Measurements from ENCODE around the gene MBP. TPM values are rescaled to one million over a fixed set of nuclear protein-coding genes. Genes with fewer than 3 reads are reported as not detected.

MBP gene
- total RNA-seq, 2 donors from 2014 or later, result 15.4 to 15.8 TPM

DNA sequence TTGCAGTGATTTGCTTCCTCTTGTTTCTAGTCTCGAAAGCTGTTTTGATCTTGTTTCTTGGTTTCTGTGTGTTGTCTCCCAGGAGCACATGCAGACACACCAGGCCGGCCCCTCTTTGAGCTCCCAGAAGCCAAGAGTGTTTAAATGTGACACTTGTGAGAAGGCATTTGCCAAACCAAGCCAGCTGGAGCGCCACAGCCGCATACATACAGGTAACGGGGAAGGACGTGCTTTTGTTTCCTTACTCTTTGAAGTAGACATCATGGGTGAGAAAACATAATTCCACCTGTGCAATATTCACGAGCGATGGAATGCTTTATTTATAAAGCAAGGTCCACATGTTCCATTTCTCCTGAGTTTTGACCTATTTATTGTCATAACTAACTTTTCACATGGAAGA, 173.0 kb downstream of the MBP start:
- TF ChIP-seq, protein P1, sequence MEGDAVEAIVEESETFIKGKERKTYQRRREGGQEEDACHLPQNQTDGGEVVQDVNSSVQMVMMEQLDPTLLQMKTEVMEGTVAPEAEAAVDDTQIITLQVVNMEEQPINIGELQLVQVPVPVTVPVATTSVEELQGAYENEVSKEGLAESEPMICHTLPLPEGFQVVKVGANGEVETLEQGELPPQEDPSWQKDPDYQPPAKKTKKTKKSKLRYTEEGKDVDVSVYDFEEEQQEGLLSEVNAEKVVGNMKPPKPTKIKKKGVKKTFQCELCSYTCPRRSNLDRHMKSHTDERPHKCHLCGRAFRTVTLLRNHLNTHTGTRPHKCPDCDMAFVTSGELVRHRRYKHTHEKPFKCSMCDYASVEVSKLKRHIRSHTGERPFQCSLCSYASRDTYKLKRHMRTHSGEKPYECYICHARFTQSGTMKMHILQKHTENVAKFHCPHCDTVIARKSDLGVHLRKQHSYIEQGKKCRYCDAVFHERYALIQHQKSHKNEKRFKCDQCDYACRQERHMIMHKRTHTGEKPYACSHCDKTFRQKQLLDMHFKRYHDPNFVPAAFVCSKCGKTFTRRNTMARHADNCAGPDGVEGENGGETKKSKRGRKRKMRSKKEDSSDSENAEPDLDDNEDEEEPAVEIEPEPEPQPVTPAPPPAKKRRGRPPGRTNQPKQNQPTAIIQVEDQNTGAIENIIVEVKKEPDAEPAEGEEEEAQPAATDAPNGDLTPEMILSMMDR (IDR thresholded peaks at IDR 0.05), result no peak
- no peaks in the 10 kb centered on the region for H3K9me3 ChIP-seq
- no peak for DNase-seq (ENCODE audit: low spot score)
- H3K4me1 ChIP-seq, result no peaks in the 10 kb centered on the region
- no peaks in the 10 kb centered on the region for H3K27me3 ChIP-seq
- H3K27ac ChIP-seq, result no peak overlapping the region
- peaks cover 21% of the 10 kb centered on the region for H3K36me3 ChIP-seq
- no peak overlapping the region for H3K4me3 ChIP-seq

DNA sequence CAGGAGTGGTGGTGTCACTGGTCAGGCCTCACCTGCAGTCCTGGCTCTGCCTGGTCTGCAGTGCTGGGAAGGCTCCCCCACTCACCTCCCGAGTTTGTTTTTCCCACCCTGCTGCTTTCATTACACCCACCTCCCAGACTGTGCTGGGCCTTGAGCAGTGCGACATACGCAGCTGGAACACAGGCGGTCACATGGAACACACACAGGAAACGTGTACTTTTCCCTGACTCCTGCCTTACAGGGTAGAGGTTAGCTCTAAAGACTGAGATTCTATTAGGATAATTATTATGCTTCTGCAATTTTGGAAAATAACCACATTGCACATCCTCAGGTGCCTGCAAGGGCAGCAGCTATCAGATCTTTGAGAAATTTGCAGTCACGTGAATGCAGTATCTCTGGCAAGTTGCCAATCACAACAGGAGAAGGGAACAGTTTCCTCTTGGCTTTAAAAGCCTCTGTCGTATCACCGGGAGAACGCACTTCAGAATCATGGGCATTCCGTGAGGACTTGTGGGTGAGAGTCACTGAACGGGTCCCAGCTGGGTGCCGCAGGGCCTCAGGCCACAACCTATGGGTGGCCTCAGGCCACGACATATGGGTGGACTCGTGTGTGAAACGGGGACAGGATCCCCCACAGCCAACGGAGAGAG, 173.8 kb downstream of the MBP start:
- H3K9me3 ChIP-seq, result no peaks in the 10 kb centered on the region
- H3K4me3 ChIP-seq, result no peak overlapping the region
- H3K27me3 ChIP-seq, result no peaks in the 10 kb centered on the region
- peaks cover 0 to 3% of the 10 kb centered on the region in 2 donors for H3K4me1 ChIP-seq
- DNase-seq (ENCODE audit: low spot score), result no peak
- peaks cover 21% of the 10 kb centered on the region for H3K36me3 ChIP-seq
- TF ChIP-seq, protein P1 (IDR thresholded peaks at IDR 0.05), result no peak
- no peak overlapping the region for H3K27ac ChIP-seq

DNA sequence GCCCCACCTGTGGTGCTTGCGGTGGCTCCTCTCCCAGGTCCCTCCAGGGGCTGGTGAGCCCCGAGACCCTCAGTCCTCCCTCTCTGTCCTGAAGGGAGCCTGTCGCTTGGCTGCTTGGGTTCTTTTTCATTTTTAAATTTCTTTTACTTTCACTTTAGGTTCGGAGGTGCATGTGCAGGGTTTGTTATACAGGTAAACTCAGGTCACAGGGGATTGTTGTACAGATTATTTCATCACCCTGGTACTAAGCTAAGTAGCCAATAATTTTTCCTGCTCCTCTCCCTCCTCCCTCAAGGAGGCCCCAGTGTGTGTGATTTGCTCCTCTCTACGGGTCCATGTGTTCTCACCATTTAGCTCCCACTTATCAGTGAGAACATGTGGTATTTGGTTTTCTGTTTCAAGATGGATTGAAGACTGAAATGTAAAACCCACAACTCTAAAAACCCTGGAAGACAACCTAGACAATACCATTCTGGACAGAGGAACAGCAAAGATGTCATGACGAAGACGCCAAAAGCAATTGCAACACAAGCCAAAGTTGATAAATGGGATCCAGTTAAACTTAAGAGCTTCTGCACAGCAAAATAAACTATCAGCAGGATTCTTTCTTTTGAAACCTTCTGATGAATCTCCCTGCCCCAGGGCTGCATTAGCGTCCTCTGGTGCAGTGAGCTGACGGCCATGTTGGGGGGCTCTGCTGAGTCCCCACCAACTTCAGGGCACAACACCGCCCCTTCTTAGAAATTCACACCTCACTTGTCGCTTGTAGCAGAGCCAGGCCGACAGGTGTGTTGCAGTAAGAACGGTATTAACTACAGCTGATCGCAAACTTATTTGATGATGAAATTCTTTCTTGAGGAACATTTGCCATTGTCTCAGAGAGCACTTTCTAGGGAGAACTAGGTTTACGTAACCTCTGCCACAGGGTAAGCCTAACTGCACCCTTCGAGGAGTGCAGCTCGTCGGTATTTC, 174.9 kb downstream of the MBP start:
- Histone ChIP-seq H3K27ac (no peak overlapping the region), H3K4me1 (peaks cover 0 to 6% of the 10 kb centered on the region in 2 donors), H3K9me3 (no peaks in the 10 kb centered on the region), H3K27me3 (no peaks in the 10 kb centered on the region), H3K4me3 (no peak overlapping the region), H3K36me3 (peaks cover 21% of the 10 kb centered on the region)
- TF ChIP-seq, protein P1 (IDR thresholded peaks at IDR 0.05), result no peak
- DNase-seq (ENCODE audit: low spot score), result no peak

DNA sequence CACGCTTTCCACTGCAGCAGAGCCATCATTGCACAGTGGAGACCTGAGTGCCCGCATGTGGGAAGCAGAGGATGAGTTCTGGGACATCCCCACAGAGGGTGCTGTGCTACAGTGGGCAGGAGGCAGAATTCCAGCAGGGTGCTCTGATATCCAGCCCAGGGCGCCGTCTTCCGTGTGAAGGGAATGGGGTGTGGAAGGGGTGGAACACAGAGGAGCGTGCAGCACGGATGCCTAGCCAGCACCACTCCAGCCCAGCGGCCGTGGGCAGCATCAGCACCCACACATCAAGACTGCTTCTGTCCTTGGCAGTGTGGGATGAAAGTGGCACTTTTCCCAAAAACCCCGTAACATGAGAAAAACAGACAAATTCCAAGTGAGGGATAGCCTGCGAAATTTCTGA, 175.9 kb downstream of the MBP start:
- Histone ChIP-seq H3K27ac (no peak overlapping the region), H3K9me3 (no peaks in the 10 kb centered on the region), H3K36me3 (peaks cover 26% of the 10 kb centered on the region), H3K27me3 (no peaks in the 10 kb centered on the region), H3K4me3 (no peak overlapping the region), H3K4me1 (peaks cover 0 to 6% of the 10 kb centered on the region in 2 donors)
- TF ChIP-seq, protein P1 (IDR thresholded peaks at IDR 0.05), result no peak
- no peak for DNase-seq (ENCODE audit: low spot score)

DNA sequence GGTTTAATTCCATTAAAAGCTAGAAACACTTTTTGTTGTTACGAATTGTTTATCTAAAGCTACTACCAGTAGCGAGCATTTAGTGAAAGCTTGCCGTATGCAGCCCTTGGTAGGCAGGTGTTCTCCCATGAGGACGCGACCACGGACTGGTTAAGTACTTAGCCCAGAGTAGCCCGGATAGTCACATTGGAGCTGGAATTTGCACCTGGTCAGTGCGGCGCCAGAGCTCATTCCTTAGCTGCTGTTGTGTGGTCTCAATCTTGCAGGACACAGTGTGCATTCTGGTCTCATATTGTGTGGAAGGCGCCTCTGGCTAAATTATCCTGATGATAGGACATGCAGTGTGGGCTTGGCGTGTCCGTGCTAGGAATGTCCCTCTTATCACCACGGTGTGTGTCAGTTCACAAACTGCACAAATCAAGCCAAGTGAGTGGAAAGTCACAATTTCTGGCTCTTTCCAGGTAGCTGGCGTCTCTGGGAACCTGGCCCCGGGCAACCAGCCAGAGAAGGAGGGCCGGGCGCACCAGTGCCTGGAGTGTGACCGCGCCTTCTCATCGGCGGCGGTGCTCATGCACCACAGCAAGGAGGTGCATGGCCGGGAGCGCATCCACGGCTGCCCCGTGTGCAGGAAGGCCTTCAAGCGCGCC, 176.9 kb downstream of the MBP start:
- Histone ChIP-seq H3K36me3 (peaks cover 20% of the 10 kb centered on the region), H3K27ac (no peak overlapping the region), H3K9me3 (no peaks in the 10 kb centered on the region), H3K4me3 (no peak overlapping the region), H3K27me3 (no peaks in the 10 kb centered on the region), H3K4me1 (peaks cover 0 to 6% of the 10 kb centered on the region in 2 donors)
- TF ChIP-seq, protein P1 (IDR thresholded peaks at IDR 0.05), result no peak
- DNase-seq (ENCODE audit: low spot score), result no peak

Measured in right atrium auricular region (tissue), 2 donors.